HepG2 (cell line): ENCODE measurements around the gene VSIG10L2. TPM values are rescaled to one million over a fixed set of nuclear protein-coding genes. Genes with fewer than 3 reads are reported as not detected.

Experiments
- ATAC-seq: fragments of 200-7000 bp; cut with Tn5 transposase; 3 replicates; pipeline ENCODE4 v1.9.1; 2020; ENCODE audit warnings: mild to moderate bottlenecking, moderate library complexity
- BruUV-seq: library from RNA; stranded (reverse); fragments of 400-500 nt; replicated peaks from 2 replicates; lab custom pipeline; 2021; lab: Mats Ljungman, UMichigan
- CTCF ChIA-PET: fragments of 300-600 bp; formaldehyde crosslinking; extraction: SDS; loops from one replicate; lab custom pipeline; 2021; ENCODE audit warnings: low total read pairs, inconsistent platforms, low intra/inter-chr PET ratio; lab: Yijun Ruan, JAX
- POLR2A ChIA-PET: fragments of 350-600 bp; sonication (Branson Sonifier 250); formaldehyde crosslinking; loops from one replicate; lab custom pipeline; 2020; ENCODE audit warnings: antibody characterized with exemption, inconsistent platforms; lab: Yijun Ruan, JAX
- DNase-seq: peaks from one replicate; pipeline ENCODE4 v3.0.0-alpha.2; 2015; ENCODE audit warnings: low spot score
- FAIRE-seq: peaks from 3 replicates; lab custom pipeline; 2011; peaks lifted over from hg19 to GRCh38; lab: Jason Lieb, UNC
- H2AFZ ChIP-seq: one replicate; pipeline ENCODE4 v1.6.1; 2011; ENCODE audit warnings: low read length, inconsistent platforms
- H3K27ac ChIP-seq: fragments of 300-600 bp; 3 replicates; pipeline ENCODE4 v1.8.0; 2011; ENCODE audit warnings: mixed run types, mild to moderate bottlenecking, mixed read lengths, low read length, inconsistent platforms; ENCODE audit not compliant: insufficient read depth; ENCODE audit errors: extremely low read length
- H3K27me3 ChIP-seq, 2 experiments: fragments of 200-600 bp in 1 of 2; 2 replicates in 1 of 2; 3 replicates in 1 of 2; pipeline versions ENCODE4 v1.6.0 to v1.8.0; 2011; ENCODE audit warnings: low read length in 2 of 2, mild to moderate bottlenecking in 2 of 2, moderate library complexity in 2 of 2, inconsistent platforms in 1 of 2; ENCODE audit not compliant: insufficient read depth in 2 of 2, control insufficient read depth in 1 of 2
- H3K36me3 ChIP-seq, 2 experiments: fragments of 200-600 bp in 1 of 2; replicated peaks in 1 of 2; 2 replicates in 1 of 2; 3 replicates in 1 of 2; pipeline versions ENCODE4 v1.5.1 to v1.8.0; 2011; ENCODE audit warnings: low read length in 2 of 2, inconsistent platforms in 1 of 2; ENCODE audit not compliant: insufficient read depth in 2 of 2, control insufficient read depth in 1 of 2
- H3K4me1 ChIP-seq: 2 replicates; pipeline ENCODE4 v1.5.1; 2012; ENCODE audit warnings: low read length, inconsistent platforms; ENCODE audit not compliant: insufficient read depth
- H3K4me2 ChIP-seq: 2 replicates; pipeline ENCODE4 v1.6.0; 2011; ENCODE audit warnings: low read depth, low read length, inconsistent platforms
- H3K4me3 ChIP-seq, 3 experiments: fragments of 200-600 bp in 1 of 3; sonication (generic), shearing (Covaris generic) in 1 of 3; replicated peaks in 1 of 3; 2 replicates each; pipeline ENCODE4 v1.5.1; 2011 to 2016; ENCODE audit warnings: low read length in 3 of 3, inconsistent platforms in 2 of 3, low read depth in 2 of 3, mild to moderate bottlenecking in 2 of 3, control low read depth in 1 of 3, mixed read lengths in 1 of 3; ENCODE audit not compliant: insufficient read depth in 1 of 3
- H3K79me2 ChIP-seq: one replicate; pipeline ENCODE4 v1.6.1; 2011; ENCODE audit warnings: low read length, inconsistent platforms; ENCODE audit not compliant: insufficient read depth
- H3K9ac ChIP-seq: 2 replicates; pipeline ENCODE4 v1.6.0; 2011; ENCODE audit warnings: mild to moderate bottlenecking, low read depth, low read length, inconsistent platforms; ENCODE audit not compliant: insufficient read depth
- H3K9me3 ChIP-seq: 2 replicates; pipeline ENCODE4 v1.5.1; 2012; ENCODE audit warnings: mild to moderate bottlenecking, low read length
- H4K20me1 ChIP-seq: 2 replicates; pipeline ENCODE4 v1.6.0; 2011; ENCODE audit warnings: inconsistent platforms, mild to moderate bottlenecking, low read length, moderate library complexity; ENCODE audit not compliant: insufficient read depth
- FOXM1 ChIP-seq: sonication (generic); formaldehyde crosslinking; IDR thresholded peaks from 2 replicates; pipeline ENCODE4 v1.5.0; 2020; ENCODE audit warnings: missing genetic modification reagents
- HOXA9 ChIP-seq: sonication (generic); formaldehyde crosslinking; IDR thresholded peaks from 2 replicates; pipeline ENCODE4 v1.8.1; 2022; ENCODE audit warnings: missing genetic modification reagents, mild to moderate bottlenecking, moderate library complexity, borderline replicate concordance
- KLF15 ChIP-seq: sonication (generic); formaldehyde crosslinking; IDR thresholded peaks from 2 replicates; pipeline ENCODE4 v1.8.1; 2023; ENCODE audit warnings: borderline replicate concordance, mild to moderate bottlenecking, inconsistent platforms, missing genetic modification reagents, mixed read lengths
- MBNL3 ChIP-seq: fragments of 250-450 bp; sonication (Bioruptor Pico); conservative IDR thresholded peaks from 2 replicates; pipeline ENCODE4 v1.8.0; 2022; ENCODE audit warnings: mild to moderate bottlenecking, inconsistent platforms
- NCOA2 ChIP-seq: sonication (generic); formaldehyde crosslinking; IDR thresholded peaks from 2 replicates; pipeline ENCODE4 v1.8.0; 2022; ENCODE audit warnings: inconsistent platforms
- NFYB ChIP-seq: sonication (generic); formaldehyde crosslinking; IDR thresholded peaks from 2 replicates; pipeline ENCODE4 v1.4.0; 2020; ENCODE audit warnings: missing genetic modification reagents
- NR3C1 ChIP-seq: sonication (generic); formaldehyde crosslinking; IDR thresholded peaks from 2 replicates; pipeline ENCODE4 v1.4.0; 2020; ENCODE audit warnings: missing genetic modification reagents
- PLRG1 ChIP-seq: fragments of 450-650 bp; conservative IDR thresholded peaks from 2 replicates; pipeline ENCODE4 v1.6.1; 2016
- RBM39 ChIP-seq: fragments of 200-400 bp; formaldehyde crosslinking; IDR thresholded peaks from one replicate; pipeline ENCODE4 v1.6.1; 2018; ENCODE audit warnings: antibody characterized with exemption, mild to moderate bottlenecking, low read depth, low read length; ENCODE audit not compliant: poor library complexity, severe bottlenecking
- XBP1 ChIP-seq: sonication (generic); formaldehyde crosslinking; IDR thresholded peaks from 2 replicates; pipeline ENCODE4 v1.5.0; 2020; ENCODE audit warnings: missing genetic modification reagents
- ZNF567 ChIP-seq: sonication (generic); formaldehyde crosslinking; IDR thresholded peaks from 2 replicates; pipeline ENCODE4 v1.8.1; 2023; ENCODE audit warnings: mild to moderate bottlenecking, missing genetic modification reagents, borderline replicate concordance
- WGBS: methylation state at CpG from one replicate; pipeline ENCODE4 v1.1.6; 2017; ENCODE audit warnings: low lambda C conversion rate; 5-methylcytosine and 5-hydroxymethylcytosine counted together
- in situ Hi-C: cut with HindIII; loops from 2 replicates; pipeline ENCODE4 v1.10.0; 2017; ENCODE audit warnings: low pct_unique_long_range_greater_than_20kb; ENCODE audit not compliant: extremely low pct_ligation_motif_present
- intact Hi-C: fragments of 100-400 bp; cut with micrococcal nuclease; formaldehyde crosslinking; loops from one replicate; pipeline ENCODE4 v1.10.0; 2022; ENCODE audit not compliant: unreplicated experiment
- polyA plus RNA-seq, 8 experiments: library from polyadenylated mRNA; depleted of rRNA in 3 of 8; stranded (reverse) in 7 of 8; unstranded in 1 of 8; fragments of >200 nt; fragmentation: Illumina TruSeq in 4 of 8; extraction: Trizol in 4 of 8; gene quantifications; 2 replicates each; pipeline versions ENCODE4 v1.2.1 to v1.2.3, GENCODE V29; 2011 to 2016; ENCODE audit warnings: low read depth in 4 of 8, missing spikeins in 1 of 8, mixed read lengths in 1 of 8; ENCODE audit not compliant: insufficient read depth in 1 of 8
- total RNA-seq, 5 experiments: library from RNA; depleted of rRNA; stranded (reverse); fragments of >200 nt; fragmentation: Illumina TruSeq; extraction: Trizol; gene quantifications; 2 replicates each; pipeline ENCODE4 v1.2.3, GENCODE V29; 2016; ENCODE audit warnings: low read depth in 1 of 5
- TF ChIP-seq, protein P1 (sequence below): IDR thresholded peaks from 2 replicates; pipeline ENCODE4 v1.6.1; 2018; ENCODE audit warnings: missing genetic modification reagents, mild to moderate bottlenecking, missing compliant biosample characterization
- TF ChIP-seq, protein P2 (sequence below): IDR thresholded peaks from 2 replicates; pipeline ENCODE4 v1.6.1; 2016; ENCODE audit warnings: low read depth, borderline replicate concordance
- TF ChIP-seq, protein P3 (sequence below): sonication (generic); formaldehyde crosslinking; IDR thresholded peaks from 2 replicates; pipeline ENCODE4 v1.5.0; 2020; ENCODE audit warnings: mild to moderate bottlenecking, missing genetic modification reagents, borderline replicate concordance
- TF ChIP-seq, protein P4 (sequence below): sonication (generic); formaldehyde crosslinking; IDR thresholded peaks from 2 replicates; pipeline ENCODE4 v1.8.1; 2023; ENCODE audit warnings: missing genetic modification reagents, mild to moderate bottlenecking, borderline replicate concordance

VSIG10L2 gene
- total and polyA plus RNA-seq, 2 of the 13 experiments (the other 11 are each of a cell fraction or from before 2014, with no cell fraction given): 0.21 TPM; not detected in 1

DNA sequence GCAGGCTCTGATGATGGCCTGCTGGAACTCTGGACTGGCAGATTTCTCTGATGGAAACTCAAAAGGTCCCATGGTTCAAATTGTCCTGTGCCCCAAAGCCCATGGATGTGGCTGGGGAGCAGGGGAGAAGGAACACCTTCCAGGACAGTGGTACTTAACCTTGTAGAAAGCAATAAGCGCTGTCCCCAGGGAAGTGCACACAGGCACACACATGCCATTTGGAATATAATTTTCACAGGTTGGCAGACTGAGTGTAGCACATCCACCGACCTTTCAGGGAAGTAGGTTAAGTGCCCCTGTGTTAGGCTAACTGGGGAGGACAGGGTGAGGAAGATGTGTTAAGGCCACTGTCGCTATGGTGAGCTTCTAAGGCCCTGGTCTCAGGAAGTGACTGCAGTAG lies 23.7 kb upstream of the VSIG10L2 start:
- Histone ChIP-seq H3K27ac (no peak overlapping the region), H3K4me2 (peak overlapping the region; percentile 39), H3K79me2 (no peaks in the 10 kb centered on the region), H3K4me3 (no peak overlapping the region), H3K27me3 (peaks cover 0 to 1% of the 10 kb centered on the region in 2 experiments; a peak in 1 of 5 replicates), H3K4me1 (peaks cover 71% of the 10 kb centered on the region), H3K9ac (no peak overlapping the region), H3K9me3 (no peaks in the 10 kb centered on the region), H4K20me1 (no peaks in the 10 kb centered on the region), H2AFZ (no peak overlapping the region), H3K36me3 (no peaks in the 10 kb centered on the region)
- WGBS: 56% methylated on average over 3 of the region's 3 CpGs
- intact Hi-C loops (no loop called here), in situ Hi-C loops (loop anchor here (5.0 kb wide), 1 partner anchor 265 kb away; no protein-coding TSS in a partner anchor)
- no peak for TF ChIP-seq XBP1
- no peak for TF ChIP-seq RBM39
- no peak for TF ChIP-seq FOXM1
- no peak for TF ChIP-seq MBNL3 (CRISPR knock-in tag)
- TF ChIP-seq, protein P1, sequence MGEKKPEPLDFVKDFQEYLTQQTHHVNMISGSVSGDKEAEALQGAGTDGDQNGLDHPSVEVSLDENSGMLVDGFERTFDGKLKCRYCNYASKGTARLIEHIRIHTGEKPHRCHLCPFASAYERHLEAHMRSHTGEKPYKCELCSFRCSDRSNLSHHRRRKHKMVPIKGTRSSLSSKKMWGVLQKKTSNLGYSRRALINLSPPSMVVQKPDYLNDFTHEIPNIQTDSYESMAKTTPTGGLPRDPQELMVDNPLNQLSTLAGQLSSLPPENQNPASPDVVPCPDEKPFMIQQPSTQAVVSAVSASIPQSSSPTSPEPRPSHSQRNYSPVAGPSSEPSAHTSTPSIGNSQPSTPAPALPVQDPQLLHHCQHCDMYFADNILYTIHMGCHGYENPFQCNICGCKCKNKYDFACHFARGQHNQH (CRISPR knock-in tag): no peak
- TF ChIP-seq NR3C1 (CRISPR knock-in tag): no peak
- TF ChIP-seq ZNF567 (CRISPR knock-in tag): no peak
- no peak for TF ChIP-seq HOXA9 (CRISPR knock-in tag)
- TF ChIP-seq KLF15 (CRISPR knock-in tag): no peak
- TF ChIP-seq, protein P2, sequence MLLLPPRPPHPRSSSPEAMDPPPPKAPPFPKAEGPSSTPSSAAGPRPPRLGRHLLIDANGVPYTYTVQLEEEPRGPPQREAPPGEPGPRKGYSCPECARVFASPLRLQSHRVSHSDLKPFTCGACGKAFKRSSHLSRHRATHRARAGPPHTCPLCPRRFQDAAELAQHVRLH (CRISPR knock-in tag): no peak
- TF ChIP-seq, protein P3, sequence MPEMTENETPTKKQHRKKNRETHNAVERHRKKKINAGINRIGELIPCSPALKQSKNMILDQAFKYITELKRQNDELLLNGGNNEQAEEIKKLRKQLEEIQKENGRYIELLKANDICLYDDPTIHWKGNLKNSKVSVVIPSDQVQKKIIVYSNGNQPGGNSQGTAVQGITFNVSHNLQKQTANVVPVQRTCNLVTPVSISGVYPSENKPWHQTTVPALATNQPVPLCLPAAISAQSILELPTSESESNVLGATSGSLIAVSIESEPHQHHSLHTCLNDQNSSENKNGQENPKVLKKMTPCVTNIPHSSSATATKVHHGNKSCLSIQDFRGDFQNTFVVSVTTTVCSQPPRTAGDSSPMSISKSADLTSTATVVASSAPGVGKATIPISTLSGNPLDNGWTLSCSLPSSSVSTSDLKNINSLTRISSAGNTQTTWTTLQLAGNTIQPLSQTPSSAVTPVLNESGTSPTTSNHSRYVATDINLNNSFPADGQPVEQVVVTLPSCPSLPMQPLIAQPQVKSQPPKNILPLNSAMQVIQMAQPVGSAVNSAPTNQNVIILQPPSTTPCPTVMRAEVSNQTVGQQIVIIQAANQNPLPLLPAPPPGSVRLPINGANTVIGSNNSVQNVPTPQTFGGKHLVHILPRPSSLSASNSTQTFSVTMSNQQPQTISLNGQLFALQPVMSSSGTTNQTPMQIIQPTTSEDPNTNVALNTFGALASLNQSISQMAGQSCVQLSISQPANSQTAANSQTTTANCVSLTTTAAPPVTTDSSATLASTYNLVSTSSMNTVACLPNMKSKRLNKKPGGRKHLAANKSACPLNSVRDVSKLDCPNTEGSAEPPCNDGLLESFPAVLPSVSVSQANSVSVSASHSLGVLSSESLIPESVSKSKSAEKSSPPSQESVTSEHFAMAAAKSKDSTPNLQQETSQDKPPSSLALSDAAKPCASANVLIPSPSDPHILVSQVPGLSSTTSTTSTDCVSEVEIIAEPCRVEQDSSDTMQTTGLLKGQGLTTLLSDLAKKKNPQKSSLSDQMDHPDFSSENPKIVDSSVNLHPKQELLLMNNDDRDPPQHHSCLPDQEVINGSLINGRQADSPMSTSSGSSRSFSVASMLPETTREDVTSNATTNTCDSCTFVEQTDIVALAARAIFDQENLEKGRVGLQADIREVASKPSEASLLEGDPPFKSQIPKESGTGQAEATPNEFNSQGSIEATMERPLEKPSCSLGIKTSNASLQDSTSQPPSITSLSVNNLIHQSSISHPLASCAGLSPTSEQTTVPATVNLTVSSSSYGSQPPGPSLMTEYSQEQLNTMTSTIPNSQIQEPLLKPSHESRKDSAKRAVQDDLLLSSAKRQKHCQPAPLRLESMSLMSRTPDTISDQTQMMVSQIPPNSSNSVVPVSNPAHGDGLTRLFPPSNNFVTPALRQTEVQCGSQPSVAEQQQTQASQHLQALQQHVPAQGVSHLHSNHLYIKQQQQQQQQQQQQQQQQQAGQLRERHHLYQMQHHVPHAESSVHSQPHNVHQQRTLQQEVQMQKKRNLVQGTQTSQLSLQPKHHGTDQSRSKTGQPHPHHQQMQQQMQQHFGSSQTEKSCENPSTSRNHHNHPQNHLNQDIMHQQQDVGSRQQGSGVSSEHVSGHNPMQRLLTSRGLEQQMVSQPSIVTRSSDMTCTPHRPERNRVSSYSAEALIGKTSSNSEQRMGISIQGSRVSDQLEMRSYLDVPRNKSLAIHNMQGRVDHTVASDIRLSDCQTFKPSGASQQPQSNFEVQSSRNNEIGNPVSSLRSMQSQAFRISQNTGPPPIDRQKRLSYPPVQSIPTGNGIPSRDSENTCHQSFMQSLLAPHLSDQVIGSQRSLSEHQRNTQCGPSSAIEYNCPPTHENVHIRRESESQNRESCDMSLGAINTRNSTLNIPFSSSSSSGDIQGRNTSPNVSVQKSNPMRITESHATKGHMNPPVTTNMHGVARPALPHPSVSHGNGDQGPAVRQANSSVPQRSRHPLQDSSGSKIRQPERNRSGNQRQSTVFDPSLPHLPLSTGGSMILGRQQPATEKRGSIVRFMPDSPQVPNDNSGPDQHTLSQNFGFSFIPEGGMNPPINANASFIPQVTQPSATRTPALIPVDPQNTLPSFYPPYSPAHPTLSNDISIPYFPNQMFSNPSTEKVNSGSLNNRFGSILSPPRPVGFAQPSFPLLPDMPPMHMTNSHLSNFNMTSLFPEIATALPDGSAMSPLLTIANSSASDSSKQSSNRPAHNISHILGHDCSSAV (CRISPR knock-in tag): no peak
- no peak for TF ChIP-seq NCOA2
- TF ChIP-seq, protein P4, sequence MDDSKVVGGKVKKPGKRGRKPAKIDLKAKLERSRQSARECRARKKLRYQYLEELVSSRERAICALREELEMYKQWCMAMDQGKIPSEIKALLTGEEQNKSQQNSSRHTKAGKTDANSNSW (CRISPR knock-in tag): no peak
- no peak for TF ChIP-seq PLRG1
- TF ChIP-seq NFYB (CRISPR knock-in tag): no peak
- ATAC-seq (no peak), DNase-seq (no peak), FAIRE-seq (no peak)
- ChIA-PET POLR2A (no interaction called here), CTCF (interaction anchor here (1.7 to 2.2 kb wide), 2 partner anchors 139 to 272 kb away, joined by 14 to 24 read pairs; partner anchors contain the start of gene CDON)
- BruUV-seq: no TSS peak
